GM12892 (cell line): ENCODE data around the gene RGL4.

Source experiments
- DNase-seq: peaks from one replicate; pipeline ENCODE4 v3.0.0; 2011; ENCODE audit not compliant: insufficient read length
- FAIRE-seq: peaks from 2 replicates; lab custom pipeline; 2011; peaks lifted over from hg19 to GRCh38; lab: Jason Lieb, UNC
- POLR2A ChIP-seq: IDR thresholded peaks from 2 replicates; pipeline ENCODE4 v1.6.1; 2011; ENCODE audit warnings: low read depth, low read length, control low read depth
- POLR2AphosphoS5 ChIP-seq: IDR thresholded peaks from 2 replicates; pipeline ENCODE4 v1.6.1; 2011; ENCODE audit warnings: low read depth, low read length, control low read depth
- TAF1 ChIP-seq: IDR thresholded peaks from 2 replicates; pipeline ENCODE4 v1.6.1; 2011; ENCODE audit warnings: low read depth, mild to moderate bottlenecking, control low read depth, low read length, borderline replicate concordance

RGL4 gene

DNA sequence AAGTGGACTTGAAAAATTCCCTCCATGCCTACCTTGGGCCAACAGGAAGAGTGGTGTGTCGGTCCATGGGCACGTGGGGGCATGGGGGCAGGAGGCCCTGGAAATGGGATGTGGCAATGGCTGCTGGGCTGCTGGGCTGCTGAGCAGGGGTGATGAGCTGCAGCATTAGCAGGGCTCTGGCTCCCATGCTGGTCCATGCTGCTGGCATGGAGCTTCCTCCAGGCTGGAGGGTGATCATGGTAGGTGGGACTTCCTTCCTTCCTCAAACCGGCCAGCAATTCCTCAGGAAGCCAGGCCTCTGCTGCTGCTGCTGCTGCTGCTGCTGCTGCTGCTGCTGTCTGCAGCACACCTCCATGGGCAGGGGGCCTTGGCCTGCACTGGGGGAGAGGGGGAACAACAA lies 4.3 kb downstream of the RGL4 start:
- DNase-seq (no peak), FAIRE-seq (peak; percentile 56)

GRCh38 chr22:23695571-23696325 lies 4.9 kb downstream of the RGL4 start:
- FAIRE-seq, result no peak
- no peak for TF ChIP-seq POLR2A
- TF ChIP-seq TAF1, result no peak
- TF ChIP-seq POLR2AphosphoS5, result no peak
- no peak for DNase-seq

More for the DNA sequence above, 4.3 kb downstream of the RGL4 start:
- TF ChIP-seq POLR2AphosphoS5 (no peak), TAF1 (no peak), POLR2A (no peak)

- peak; percentile 86 for DNase-seq
- TF ChIP-seq POLR2A (peak; percentile 70; the same call in 1 of the 2 replicates), TAF1 (no peak), POLR2AphosphoS5 (peak; percentile 56; the same call in 1 of the 2 replicates)
- peak; percentile 96 for FAIRE-seq
Measured at GRCh38 chr22:23696326-23696851, 5.6 kb downstream of the RGL4 start.

DNA sequence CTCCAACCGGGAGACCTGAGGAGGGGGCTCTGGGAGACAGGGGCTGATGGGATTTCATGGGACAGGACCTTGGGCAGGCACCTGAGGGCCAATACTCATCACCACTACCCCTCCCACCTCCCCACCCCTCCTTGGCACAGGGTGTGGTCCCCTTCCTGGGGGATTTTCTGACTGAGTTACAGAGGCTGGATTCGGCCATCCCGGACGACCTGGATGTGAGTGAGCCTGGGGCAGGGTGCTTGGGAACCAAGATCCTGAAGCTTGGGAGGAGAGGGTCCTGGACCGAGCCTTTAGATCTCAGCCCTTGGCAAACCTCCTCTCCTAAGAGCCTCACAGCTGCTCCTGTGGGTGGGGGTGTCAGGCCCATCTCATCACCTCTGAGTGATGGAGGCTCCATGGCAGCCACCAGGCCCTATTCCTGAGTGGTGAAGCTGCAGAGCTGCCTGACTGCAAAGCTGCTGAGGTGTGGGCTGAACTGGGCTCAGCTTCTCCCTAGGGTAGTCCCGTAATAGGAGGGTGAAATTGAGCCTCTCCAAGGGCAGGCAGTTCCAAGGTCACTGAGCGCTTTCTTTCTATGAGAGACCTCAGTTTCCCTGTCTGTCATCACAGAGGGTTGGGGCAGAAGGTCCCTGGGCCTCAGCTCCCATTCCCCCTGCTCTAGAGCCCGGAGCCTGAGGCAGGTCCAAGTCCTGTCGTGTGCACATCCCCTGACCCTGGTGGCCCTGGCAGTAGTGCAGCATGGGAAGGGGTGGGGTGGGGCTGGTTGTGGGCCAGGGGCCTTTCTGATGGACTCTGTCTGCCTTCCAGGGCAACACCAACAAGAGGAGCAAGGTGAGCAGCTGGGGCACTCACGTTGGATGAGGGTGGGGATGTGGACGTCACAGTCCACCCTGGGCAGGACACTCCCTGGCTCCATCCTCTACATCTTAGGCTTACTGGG lies 6.5 kb downstream of the RGL4 start:
- no peak for TF ChIP-seq TAF1
- no peak for TF ChIP-seq POLR2A
- TF ChIP-seq POLR2AphosphoS5, result no peak
- no peak for FAIRE-seq
- no peak for DNase-seq

GRCh38 chr22:23698094-23698493 lies 7.3 kb downstream of the RGL4 start:
- TF ChIP-seq POLR2A (no peak), POLR2AphosphoS5 (no peak), TAF1 (no peak)
- FAIRE-seq, result no peak

GRCh38 chr22:23698673-23699235 lies 7.9 kb downstream of the RGL4 start:
- TF ChIP-seq POLR2A, result no peak
- no peak for TF ChIP-seq TAF1
- TF ChIP-seq POLR2AphosphoS5, result no peak
- no peak for FAIRE-seq
- no peak for DNase-seq

More at GRCh38 chr22:23698094-23698493, 7.3 kb downstream of the RGL4 start:
- DNase-seq, result no peak

- no peak for FAIRE-seq
- no peak for DNase-seq
- TF ChIP-seq TAF1 (no peak), POLR2AphosphoS5 (no peak), POLR2A (no peak)
Measured at GRCh38 chr22:23700706-23701105, 9.9 kb downstream of the RGL4 start.

GRCh38 chr22:23704062-23704461 lies 13.2 kb downstream of the RGL4 start:
- FAIRE-seq (no peak), DNase-seq (no peak)
- TF ChIP-seq POLR2AphosphoS5 (no peak), TAF1 (no peak), POLR2A (no peak)

DNA sequence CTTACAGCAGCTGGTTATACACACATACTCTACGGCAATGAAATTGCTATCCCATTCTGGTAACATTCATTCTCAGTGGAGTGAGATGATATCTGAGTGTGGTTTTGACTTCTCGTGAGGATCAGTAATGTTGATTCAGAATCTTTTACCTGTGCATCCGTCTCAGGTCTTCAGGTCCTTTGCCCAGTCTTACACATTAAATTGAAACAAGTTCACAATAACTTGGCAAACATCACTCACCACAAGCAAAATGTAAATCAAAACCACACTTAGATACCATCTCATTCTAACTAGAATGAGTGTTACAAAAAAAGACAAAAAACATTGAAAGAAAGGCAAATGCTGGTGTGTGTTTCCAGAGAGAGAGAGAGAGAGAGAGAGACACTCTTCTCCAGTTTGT lies 14.0 kb downstream of the RGL4 start:
- TF ChIP-seq TAF1 (no peak), POLR2AphosphoS5 (no peak), POLR2A (no peak)
- DNase-seq (no peak), FAIRE-seq (peak; percentile 21)

GRCh38 chr22:23705358-23705757 lies 14.5 kb downstream of the RGL4 start:
- FAIRE-seq (no peak), DNase-seq (no peak)
- TF ChIP-seq POLR2A (no peak), TAF1 (no peak), POLR2AphosphoS5 (no peak)

DNA sequence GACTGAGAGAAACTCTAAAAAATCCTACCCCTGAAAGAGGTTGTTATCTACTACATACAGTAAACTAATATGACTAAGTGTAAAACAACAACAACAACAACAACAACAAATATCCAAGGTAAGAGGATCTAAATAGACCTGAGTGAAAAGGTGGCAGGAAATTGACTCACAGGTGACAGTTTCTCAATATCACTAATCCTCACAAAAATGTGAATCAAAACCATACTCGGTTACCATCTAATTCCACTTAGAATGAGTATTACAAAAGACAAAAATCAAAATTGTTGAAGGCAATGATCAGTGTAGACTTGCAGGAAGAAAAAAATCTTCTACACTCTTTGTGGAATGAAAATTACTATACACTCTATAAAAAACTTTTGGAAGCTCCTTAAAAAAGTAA lies 17.5 kb downstream of the RGL4 start:
- no peak for DNase-seq
- FAIRE-seq, result no peak
- TF ChIP-seq TAF1, result no peak
- no peak for TF ChIP-seq POLR2A
- no peak for TF ChIP-seq POLR2AphosphoS5
